IMR-90 (cell line): Measurements from ENCODE around the gene CNPY2.

Source experiments
- BHLHE40 ChIP-seq: fragments of 150-350 bp; IDR thresholded peaks from 2 replicates; pipeline ENCODE4 v1.6.1; 2016; ENCODE audit warnings: mild to moderate bottlenecking, low read depth, low read length
- CEBPB ChIP-seq: IDR thresholded peaks from 2 replicates; pipeline ENCODE4 v1.6.1; 2012; ENCODE audit warnings: low read depth, low read length, improper control_type of control experiment
- FOS ChIP-seq: fragments of 150-350 bp; IDR thresholded peaks from 2 replicates; pipeline ENCODE4 v1.6.1; 2016; ENCODE audit warnings: low read depth, low read length
- MAFK ChIP-seq: IDR thresholded peaks from 2 replicates; pipeline ENCODE4 v1.6.1; 2012; ENCODE audit warnings: low read depth, low read length, improper control_type of control experiment
- MAZ ChIP-seq: IDR thresholded peaks from 2 replicates; pipeline ENCODE4 v1.6.1; 2012; ENCODE audit warnings: low read depth, mild to moderate bottlenecking, low read length, improper control_type of control experiment, moderate library complexity, borderline replicate concordance
- MXI1 ChIP-seq: IDR thresholded peaks from 2 replicates; pipeline ENCODE4 v1.6.1; 2012; ENCODE audit warnings: low read depth, mild to moderate bottlenecking, low read length, moderate library complexity, borderline replicate concordance
- POLR2A ChIP-seq: IDR thresholded peaks from 2 replicates; pipeline ENCODE4 v1.6.1; 2012; ENCODE audit warnings: mild to moderate bottlenecking, low read depth, low read length
- RAD21 ChIP-seq: IDR thresholded peaks from 2 replicates; pipeline ENCODE4 v1.6.1; 2012; ENCODE audit warnings: low read length, improper control_type of control experiment
- RCOR1 ChIP-seq: IDR thresholded peaks from 2 replicates; pipeline ENCODE4 v1.6.1; 2012; ENCODE audit warnings: mild to moderate bottlenecking, low read length, improper control_type of control experiment; ENCODE audit not compliant: insufficient replicate concordance
- RFX5 ChIP-seq: IDR thresholded peaks from 2 replicates; pipeline ENCODE4 v1.8.0; 2012; ENCODE audit warnings: low read depth, mild to moderate bottlenecking, low read length, moderate library complexity
- TF ChIP-seq, protein P1 (sequence below): conservative IDR thresholded peaks from 2 replicates; pipeline ENCODE4 v1.5.1; 2012; ENCODE audit warnings: mild to moderate bottlenecking, low read depth, low read length, improper control_type of control experiment
- TF ChIP-seq, protein P2 (sequence below): fragments of 150-350 bp; IDR thresholded peaks from 2 replicates; pipeline ENCODE4 v1.6.1; 2017; ENCODE audit warnings: mild to moderate bottlenecking, antibody characterized with exemption, low read length, low read depth

DNA sequence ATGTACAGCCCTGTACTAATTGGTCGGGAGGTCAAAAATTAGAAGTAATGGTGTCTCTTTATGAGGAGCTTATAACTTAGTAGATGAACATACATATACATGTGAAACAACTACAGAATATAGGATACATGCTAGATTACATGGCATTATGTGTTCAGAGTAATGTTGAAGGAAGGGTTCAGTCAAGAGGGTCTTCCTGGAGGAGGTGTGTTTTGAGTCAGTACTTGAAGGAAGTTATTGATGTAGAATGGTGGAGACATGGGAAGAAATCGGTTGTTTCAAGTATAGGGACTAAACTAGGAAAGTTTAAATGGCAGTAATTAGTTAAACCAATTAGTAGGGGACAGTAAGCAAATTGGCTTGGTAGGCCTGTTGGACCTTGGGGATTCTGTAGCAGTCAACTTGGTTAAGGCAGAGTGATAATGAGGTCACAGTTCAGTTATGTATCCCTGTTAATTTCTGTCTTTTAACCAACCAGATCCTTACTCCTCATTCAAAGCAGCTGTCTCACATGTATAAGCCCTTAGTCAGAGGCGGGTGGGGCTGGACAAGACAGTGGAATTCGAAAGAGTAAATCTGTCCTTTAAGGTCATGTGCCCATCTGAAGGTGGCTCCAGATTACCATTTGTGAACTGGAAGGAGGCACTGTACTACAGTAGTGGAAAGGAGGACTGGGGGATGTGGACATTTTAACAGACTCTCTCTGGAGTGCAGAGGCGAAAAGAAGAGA, 54.1 kb downstream of the CNPY2 start:
- TF ChIP-seq POLR2A (no peak), CEBPB (no peak), BHLHE40 (peak; percentile 37; the same call in 1 of the 2 replicates), RCOR1 (no peak), MAZ (no peak), MXI1 (no peak), FOS (no peak), MAFK (no peak), RAD21 (no peak), RFX5 (no peak)
- TF ChIP-seq, protein P1, sequence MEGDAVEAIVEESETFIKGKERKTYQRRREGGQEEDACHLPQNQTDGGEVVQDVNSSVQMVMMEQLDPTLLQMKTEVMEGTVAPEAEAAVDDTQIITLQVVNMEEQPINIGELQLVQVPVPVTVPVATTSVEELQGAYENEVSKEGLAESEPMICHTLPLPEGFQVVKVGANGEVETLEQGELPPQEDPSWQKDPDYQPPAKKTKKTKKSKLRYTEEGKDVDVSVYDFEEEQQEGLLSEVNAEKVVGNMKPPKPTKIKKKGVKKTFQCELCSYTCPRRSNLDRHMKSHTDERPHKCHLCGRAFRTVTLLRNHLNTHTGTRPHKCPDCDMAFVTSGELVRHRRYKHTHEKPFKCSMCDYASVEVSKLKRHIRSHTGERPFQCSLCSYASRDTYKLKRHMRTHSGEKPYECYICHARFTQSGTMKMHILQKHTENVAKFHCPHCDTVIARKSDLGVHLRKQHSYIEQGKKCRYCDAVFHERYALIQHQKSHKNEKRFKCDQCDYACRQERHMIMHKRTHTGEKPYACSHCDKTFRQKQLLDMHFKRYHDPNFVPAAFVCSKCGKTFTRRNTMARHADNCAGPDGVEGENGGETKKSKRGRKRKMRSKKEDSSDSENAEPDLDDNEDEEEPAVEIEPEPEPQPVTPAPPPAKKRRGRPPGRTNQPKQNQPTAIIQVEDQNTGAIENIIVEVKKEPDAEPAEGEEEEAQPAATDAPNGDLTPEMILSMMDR = no peak
- TF ChIP-seq, protein P2, sequence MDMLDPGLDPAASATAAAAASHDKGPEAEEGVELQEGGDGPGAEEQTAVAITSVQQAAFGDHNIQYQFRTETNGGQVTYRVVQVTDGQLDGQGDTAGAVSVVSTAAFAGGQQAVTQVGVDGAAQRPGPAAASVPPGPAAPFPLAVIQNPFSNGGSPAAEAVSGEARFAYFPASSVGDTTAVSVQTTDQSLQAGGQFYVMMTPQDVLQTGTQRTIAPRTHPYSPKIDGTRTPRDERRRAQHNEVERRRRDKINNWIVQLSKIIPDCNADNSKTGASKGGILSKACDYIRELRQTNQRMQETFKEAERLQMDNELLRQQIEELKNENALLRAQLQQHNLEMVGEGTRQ = peak; percentile 72
